ENCODE data around the gene FAM20B. TPM values are rescaled to one million over a fixed set of nuclear protein-coding genes. Genes with fewer than 3 reads are reported as not detected.

FAM20B gene
- total RNA-seq, 1 donor from 2014 or later: 27.5 TPM

DNA sequence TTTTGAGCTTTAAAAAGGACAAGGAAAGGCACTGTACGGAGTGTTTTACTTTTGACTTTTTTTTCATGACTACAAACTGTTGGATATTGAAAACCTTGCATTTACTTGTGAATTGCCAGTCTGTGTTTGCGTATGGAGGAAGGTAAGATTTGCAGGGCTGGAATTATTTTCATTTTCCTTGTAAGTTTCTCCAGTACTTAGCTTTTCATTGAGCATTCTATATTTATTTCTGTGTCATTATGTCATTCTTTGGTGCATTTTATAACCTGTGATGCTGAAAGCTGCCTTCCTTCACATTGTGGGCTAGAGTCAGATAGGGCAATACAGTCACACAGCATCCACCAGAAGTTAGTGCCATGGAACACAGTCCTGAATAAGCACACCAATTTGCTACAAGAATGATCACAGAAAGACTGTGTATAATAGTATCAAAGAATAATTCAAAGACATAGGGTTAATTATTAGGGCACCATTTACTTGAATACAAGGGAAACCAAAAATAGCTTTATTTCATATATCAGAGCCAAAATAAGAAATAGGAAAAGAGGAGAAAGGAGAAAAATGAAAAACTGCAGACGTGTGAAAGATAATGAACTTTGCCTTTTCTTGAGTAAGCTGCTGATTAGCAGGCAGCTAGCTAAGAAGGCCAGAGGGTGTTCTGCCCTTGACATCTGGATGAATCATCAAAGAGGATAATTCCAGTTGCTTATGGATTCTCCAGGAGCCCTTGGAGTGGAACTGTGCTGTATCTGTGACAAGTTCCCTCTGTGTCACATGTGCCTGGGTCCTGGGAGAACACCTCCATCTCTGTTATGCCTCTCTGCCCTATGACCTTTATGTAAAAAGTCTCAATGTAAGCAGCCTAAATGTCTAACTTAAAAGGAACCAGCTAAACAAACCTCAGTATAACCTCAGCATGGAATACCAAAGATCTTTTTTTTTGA, 8.0 kb upstream of the FAM20B start:
- no peak for DNase-seq (ENCODE audit: low read depth)
- H3K4me3 ChIP-seq (ENCODE audit: low read depth, low read length): no peak overlapping the region

DNA sequence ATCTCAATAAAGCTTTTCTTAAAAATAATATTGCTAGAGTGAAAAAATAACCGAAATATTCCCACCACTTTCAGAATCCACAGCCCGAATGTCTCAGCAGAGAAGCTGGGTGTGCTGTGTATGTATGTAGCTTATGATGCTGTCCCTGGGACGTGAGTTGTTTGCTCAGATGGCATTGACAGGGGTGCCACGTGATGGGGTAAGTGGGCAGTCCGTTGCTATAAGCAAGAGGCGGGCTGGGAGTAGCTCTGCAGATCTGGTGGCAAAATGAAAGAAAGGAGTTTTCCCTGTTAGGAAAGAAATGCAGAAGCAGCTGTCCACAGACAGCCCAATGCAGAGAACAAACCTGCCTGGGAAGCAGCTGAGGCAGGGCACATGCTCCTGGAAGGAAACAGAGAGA, 3.8 kb upstream of the FAM20B start:
- Histone ChIP-seq H3K36me3 (ENCODE audit: control insufficient read depth, insufficient read depth, low read length) (no peaks in the 10 kb centered on the region), H3K27me3 (ENCODE audit: control insufficient read depth, insufficient read depth, low read length) (no peaks in the 10 kb centered on the region), H3K4me3 (ENCODE audit: low read depth, low read length) (no peak overlapping the region)
- no peak for DNase-seq (ENCODE audit: low read depth)
- TF ChIP-seq, protein P1, sequence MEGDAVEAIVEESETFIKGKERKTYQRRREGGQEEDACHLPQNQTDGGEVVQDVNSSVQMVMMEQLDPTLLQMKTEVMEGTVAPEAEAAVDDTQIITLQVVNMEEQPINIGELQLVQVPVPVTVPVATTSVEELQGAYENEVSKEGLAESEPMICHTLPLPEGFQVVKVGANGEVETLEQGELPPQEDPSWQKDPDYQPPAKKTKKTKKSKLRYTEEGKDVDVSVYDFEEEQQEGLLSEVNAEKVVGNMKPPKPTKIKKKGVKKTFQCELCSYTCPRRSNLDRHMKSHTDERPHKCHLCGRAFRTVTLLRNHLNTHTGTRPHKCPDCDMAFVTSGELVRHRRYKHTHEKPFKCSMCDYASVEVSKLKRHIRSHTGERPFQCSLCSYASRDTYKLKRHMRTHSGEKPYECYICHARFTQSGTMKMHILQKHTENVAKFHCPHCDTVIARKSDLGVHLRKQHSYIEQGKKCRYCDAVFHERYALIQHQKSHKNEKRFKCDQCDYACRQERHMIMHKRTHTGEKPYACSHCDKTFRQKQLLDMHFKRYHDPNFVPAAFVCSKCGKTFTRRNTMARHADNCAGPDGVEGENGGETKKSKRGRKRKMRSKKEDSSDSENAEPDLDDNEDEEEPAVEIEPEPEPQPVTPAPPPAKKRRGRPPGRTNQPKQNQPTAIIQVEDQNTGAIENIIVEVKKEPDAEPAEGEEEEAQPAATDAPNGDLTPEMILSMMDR (IDR thresholded peaks at IDR 0.05; ENCODE audit: insufficient read depth, low read length, poor library complexity, severe bottlenecking): no peak

More for the DNA sequence above, 8.0 kb upstream of the FAM20B start:
- TF ChIP-seq, protein P1 (IDR thresholded peaks at IDR 0.05; ENCODE audit: insufficient read depth, low read length, poor library complexity, severe bottlenecking): no peak
- Histone ChIP-seq H3K36me3 (ENCODE audit: control insufficient read depth, insufficient read depth, low read length) (no peaks in the 10 kb centered on the region), H3K27me3 (ENCODE audit: control insufficient read depth, insufficient read depth, low read length) (no peaks in the 10 kb centered on the region)

DNA sequence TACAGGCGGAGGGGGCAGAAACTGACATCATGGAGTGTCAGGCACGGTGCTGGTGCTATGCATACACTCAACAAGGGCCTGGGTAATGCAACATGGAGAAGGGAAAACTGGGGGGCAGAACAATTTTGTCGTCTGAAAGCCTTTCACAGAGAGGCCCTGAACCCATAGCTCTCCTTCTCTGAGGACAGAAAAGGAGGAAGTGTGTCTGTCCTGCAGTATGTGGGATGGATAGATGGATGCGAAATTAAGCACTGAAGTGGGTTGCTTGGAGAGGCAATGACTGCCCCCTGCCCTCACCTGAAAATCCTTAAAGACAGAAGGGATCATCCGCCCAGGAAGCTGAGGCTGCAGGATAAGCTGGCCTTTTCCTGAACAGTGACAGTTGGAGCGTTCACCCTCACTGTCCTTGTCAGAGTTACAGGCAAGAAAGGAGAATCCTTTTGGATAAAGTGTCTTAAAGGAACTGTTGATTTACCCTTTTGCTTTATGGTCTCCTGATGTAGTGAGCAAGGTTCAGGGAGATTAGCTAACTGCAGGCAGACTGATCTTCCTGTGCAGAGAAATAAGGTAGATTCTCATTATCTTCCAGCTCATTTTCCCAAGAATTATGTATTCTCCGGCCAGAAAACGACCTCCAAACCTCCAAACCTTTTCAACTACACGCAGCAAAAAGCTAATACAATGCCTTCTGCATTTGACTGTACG, 1.6 kb upstream of the FAM20B start:
- TF ChIP-seq, protein P1 (IDR thresholded peaks at IDR 0.05; ENCODE audit: insufficient read depth, low read length, poor library complexity, severe bottlenecking): no peak
- DNase-seq (ENCODE audit: low read depth): no peak

DNA sequence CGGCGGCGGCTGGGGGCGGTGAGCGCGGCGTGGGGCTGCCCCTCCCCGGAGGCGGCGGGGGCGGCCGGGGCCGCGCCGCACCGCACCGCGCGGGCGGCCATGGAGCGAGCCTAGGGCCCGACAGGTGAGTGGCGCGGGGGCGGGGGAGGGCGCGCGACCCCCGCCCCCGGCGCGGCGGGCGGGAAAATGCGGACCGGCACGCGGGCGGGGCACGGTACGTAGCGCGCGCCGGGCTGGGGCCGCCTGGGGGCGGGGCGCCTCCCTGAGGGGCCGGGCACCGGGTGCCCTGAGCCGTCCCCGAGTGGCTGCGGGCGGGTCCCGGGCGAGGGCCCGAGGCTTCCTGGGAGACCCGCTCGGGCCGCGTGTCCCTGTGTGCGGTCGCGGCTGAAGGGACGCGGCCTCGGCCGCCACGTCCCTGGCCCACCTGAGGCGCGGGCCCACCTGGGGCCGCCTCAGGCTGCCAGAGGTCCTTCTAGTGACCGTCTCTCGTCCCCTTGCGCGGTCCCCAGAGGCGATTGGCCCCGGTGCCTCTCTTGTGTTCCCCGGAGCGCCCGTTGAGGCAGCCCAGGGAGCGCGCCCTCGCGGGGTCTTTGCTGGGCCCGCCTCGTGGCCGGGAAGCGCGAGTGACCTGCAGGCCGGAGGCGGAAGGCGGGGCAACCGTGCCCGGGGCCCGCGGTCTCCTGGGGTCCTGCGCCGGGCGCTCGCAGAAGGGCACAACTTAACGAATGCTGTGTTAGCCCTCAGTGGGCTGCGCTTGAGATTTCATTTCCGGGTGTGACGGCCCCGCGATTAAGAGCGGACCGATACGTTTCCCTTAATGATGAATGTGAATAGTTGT, 500 bp downstream of the FAM20B start:
- DNase-seq (ENCODE audit: low read depth): no peak
- TF ChIP-seq, protein P1 (IDR thresholded peaks at IDR 0.05; ENCODE audit: insufficient read depth, low read length, poor library complexity, severe bottlenecking): no peak
- Histone ChIP-seq H3K4me3 (ENCODE audit: low read depth, low read length) (peak overlapping the region; percentile 90), H3K36me3 (ENCODE audit: control insufficient read depth, insufficient read depth, low read length) (no peaks in the 10 kb centered on the region), H3K27me3 (ENCODE audit: control insufficient read depth, insufficient read depth, low read length) (no peaks in the 10 kb centered on the region)

More for the DNA sequence above, 1.6 kb upstream of the FAM20B start:
- Histone ChIP-seq H3K27me3 (ENCODE audit: control insufficient read depth, insufficient read depth, low read length) (no peaks in the 10 kb centered on the region), H3K4me3 (ENCODE audit: low read depth, low read length) (no peak overlapping the region), H3K36me3 (ENCODE audit: control insufficient read depth, insufficient read depth, low read length) (no peaks in the 10 kb centered on the region)

DNA sequence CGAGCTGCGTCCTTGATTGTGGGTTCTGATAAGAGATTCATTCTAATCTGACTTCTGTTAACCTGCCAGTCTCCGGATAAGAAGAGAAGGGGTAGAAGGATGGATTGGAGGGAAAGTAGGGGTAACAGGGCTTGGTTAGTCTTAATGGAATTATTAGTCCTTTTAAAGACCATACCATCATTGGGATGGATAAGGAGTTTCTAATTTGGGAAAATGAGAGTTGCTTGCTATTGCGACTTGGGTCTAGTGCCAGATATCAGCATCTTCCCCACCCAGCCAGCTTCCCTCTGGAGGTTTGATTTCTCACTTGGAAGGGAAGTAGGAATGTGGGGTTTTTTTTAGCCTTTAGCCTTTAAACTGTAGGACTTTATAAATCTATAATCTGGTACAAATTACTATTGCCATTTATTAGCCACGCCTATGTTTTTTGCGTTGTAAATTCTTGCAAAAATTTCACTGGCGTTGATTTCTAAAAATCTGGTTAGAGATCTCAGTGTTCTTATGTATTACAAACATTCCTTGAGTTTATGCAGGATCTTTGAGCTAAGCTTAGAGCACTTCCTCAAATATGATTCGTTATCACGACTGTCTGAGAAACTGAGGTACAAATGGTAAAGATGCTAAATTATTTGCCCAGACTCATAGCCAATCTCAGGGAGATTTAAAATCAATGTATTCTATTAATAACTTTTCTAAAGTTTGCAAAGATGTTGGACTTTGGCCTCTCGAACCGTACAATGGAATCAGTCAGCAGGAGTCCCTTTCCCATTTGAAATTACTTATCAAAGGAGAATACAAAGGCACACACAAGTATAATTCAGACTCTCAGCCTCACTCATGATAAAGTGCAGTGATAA, 1.3 kb downstream of the FAM20B start:
- Histone ChIP-seq H3K36me3 (ENCODE audit: control insufficient read depth, insufficient read depth, low read length) (no peaks in the 10 kb centered on the region), H3K27me3 (ENCODE audit: control insufficient read depth, insufficient read depth, low read length) (no peaks in the 10 kb centered on the region), H3K4me3 (ENCODE audit: low read depth, low read length) (peak overlapping the region; percentile 90)
- TF ChIP-seq, protein P1 (IDR thresholded peaks at IDR 0.05; ENCODE audit: insufficient read depth, low read length, poor library complexity, severe bottlenecking): no peak
- no peak for DNase-seq (ENCODE audit: low read depth)
